Vagina (tissue), 2 donors: ENCODE measurements around the gene ACAN. TPM values are rescaled to one million over a fixed set of nuclear protein-coding genes. Genes with fewer than 3 reads are reported as not detected.

Experiments used
- DNase-seq, 2 donors: peaks; one replicate each; pipeline ENCODE4 v3.0.0-alpha.2; 2017; ENCODE audit errors: extremely low spot score in 2 of 2
- H3K27ac ChIP-seq: fragments of 200-600 bp; sonication (generic); one replicate; pipeline ENCODE4 v1.5.1; 2019
- H3K27me3 ChIP-seq: fragments of 200-600 bp; sonication (generic); one replicate; pipeline ENCODE4 v1.5.1; 2019
- H3K36me3 ChIP-seq, 2 donors: fragments of 200-600 bp; sonication (generic); one replicate each; pipeline ENCODE4 v1.5.1; 2017 to 2019
- H3K4me1 ChIP-seq: fragments of 200-600 bp; sonication (generic); one replicate; pipeline ENCODE4 v1.5.1; 2019
- H3K4me3 ChIP-seq, 2 donors: fragments of 200-600 bp; sonication (generic); 1 replicate in 1 of 2; 2 replicates in 1 of 2; pipeline ENCODE4 v1.5.1; 2016 to 2019
- H3K9me3 ChIP-seq: fragments of 200-600 bp; sonication (generic); one replicate; pipeline ENCODE4 v1.5.1; 2019
- CTCF ChIP-seq, 3 experiments: fragments of 450-650 bp in 2 of 3; fragments of 200-600 bp in 1 of 3; sonication (generic) in 1 of 3; IDR thresholded peaks; one replicate each; pipeline ENCODE4 v1.5.1; 2017 to 2019; ENCODE audit warnings: antibody characterized with exemption in 3 of 3, mild to moderate bottlenecking in 2 of 3, moderate library complexity in 2 of 3
- POLR2A ChIP-seq, 2 donors: fragments of 450-650 bp; IDR thresholded peaks; one replicate each; pipeline ENCODE4 v1.6.1; 2017; ENCODE audit warnings: antibody characterized with exemption in 2 of 2, mild to moderate bottlenecking in 2 of 2, moderate library complexity in 2 of 2
- POLR2AphosphoS5 ChIP-seq, 2 donors: sonication (generic); formaldehyde crosslinking; IDR thresholded peaks; one replicate each; pipeline ENCODE4 v1.9.0; 2017; ENCODE audit warnings: antibody characterized with exemption in 2 of 2, mild to moderate bottlenecking in 2 of 2, low read depth in 1 of 2; ENCODE audit not compliant: insufficient read depth in 1 of 2
- intact Hi-C: fragments of 100-400 bp; cut with DNase I; formaldehyde crosslinking; loops from one replicate; pipeline ENCODE4 v1.15.1; 2023
- total RNA-seq: library from RNA; depleted of rRNA; stranded (reverse); fragments of >200 nt; gene quantifications from one replicate; pipeline ENCODE4 v1.2.3, GENCODE V29; 2016

ACAN gene
- total RNA-seq, 1 donor from 2014 or later, result 2.0 TPM

- DNase-seq, result no peak
- intact Hi-C loops, result no loop called here
- Histone ChIP-seq H3K27ac (no peak overlapping the region), H3K4me1 (no peaks in the 10 kb centered on the region), H3K36me3 (no peaks in the 10 kb centered on the region), H3K4me3 (no peak overlapping the region), H3K9me3 (no peaks in the 10 kb centered on the region), H3K27me3 (no peaks in the 10 kb centered on the region)
- TF ChIP-seq CTCF (IDR thresholded peaks at IDR 0.05), result no peak
- TF ChIP-seq POLR2A (IDR thresholded peaks at IDR 0.05), result no peak
- TF ChIP-seq POLR2AphosphoS5 (IDR thresholded peaks at IDR 0.05; ENCODE audit: insufficient read depth in 1 of 2, low read depth in 1 of 2), result no peak
These were observed 43.9 kb downstream of the ACAN start for GRCh38 chr15:88847144-88847543.

GRCh38 chr15:88848203-88848602 is 45.0 kb downstream of the ACAN start:
- H3K9me3 ChIP-seq, result no peaks in the 10 kb centered on the region
- H3K4me1 ChIP-seq, result no peaks in the 10 kb centered on the region
- intact Hi-C loops, result no loop called here
- no peak for DNase-seq
- no peak overlapping the region for H3K27ac ChIP-seq
- H3K27me3 ChIP-seq, result no peaks in the 10 kb centered on the region
- H3K36me3 ChIP-seq, result no peaks in the 10 kb centered on the region
- no peak overlapping the region for H3K4me3 ChIP-seq
- TF ChIP-seq POLR2A (IDR thresholded peaks at IDR 0.05), result no peak
- no peak for TF ChIP-seq POLR2AphosphoS5 (IDR thresholded peaks at IDR 0.05; ENCODE audit: insufficient read depth in 1 of 2, low read depth in 1 of 2)
- TF ChIP-seq CTCF (IDR thresholded peaks at IDR 0.05), result no peak

GRCh38 chr15:88849376-88850072 is 46.3 kb downstream of the ACAN start:
- intact Hi-C loops, result no loop called here
- H3K27ac ChIP-seq, result no peak overlapping the region
- TF ChIP-seq POLR2A (IDR thresholded peaks at IDR 0.05) (no peak), CTCF (IDR thresholded peaks at IDR 0.05) (no peak), POLR2AphosphoS5 (IDR thresholded peaks at IDR 0.05; ENCODE audit: insufficient read depth in 1 of 2, low read depth in 1 of 2) (no peak)
- H3K9me3 ChIP-seq, result no peaks in the 10 kb centered on the region
- H3K36me3 ChIP-seq, result no peaks in the 10 kb centered on the region
- H3K27me3 ChIP-seq, result no peaks in the 10 kb centered on the region
- no peak for DNase-seq
- no peak overlapping the region for H3K4me3 ChIP-seq
- H3K4me1 ChIP-seq, result no peaks in the 10 kb centered on the region

- no peak for DNase-seq
- H3K36me3 ChIP-seq, result no peaks in the 10 kb centered on the region
- H3K27me3 ChIP-seq, result no peaks in the 10 kb centered on the region
- H3K4me3 ChIP-seq, result no peak overlapping the region
- H3K4me1 ChIP-seq, result no peaks in the 10 kb centered on the region
- no peak for TF ChIP-seq POLR2A (IDR thresholded peaks at IDR 0.05)
- no peak for TF ChIP-seq POLR2AphosphoS5 (IDR thresholded peaks at IDR 0.05; ENCODE audit: insufficient read depth in 1 of 2, low read depth in 1 of 2)
- TF ChIP-seq CTCF (IDR thresholded peaks at IDR 0.05), result no peak
- no peaks in the 10 kb centered on the region for H3K9me3 ChIP-seq
- H3K27ac ChIP-seq, result no peak overlapping the region
- intact Hi-C loops, result no loop called here
These were observed 49.2 kb downstream of the ACAN start for GRCh38 chr15:88852476-88852875.

- Histone ChIP-seq H3K27ac (no peak overlapping the region), H3K4me3 (no peak overlapping the region), H3K27me3 (no peaks in the 10 kb centered on the region), H3K36me3 (no peaks in the 10 kb centered on the region), H3K4me1 (no peaks in the 10 kb centered on the region), H3K9me3 (no peaks in the 10 kb centered on the region)
- TF ChIP-seq CTCF (IDR thresholded peaks at IDR 0.05) (no peak), POLR2A (IDR thresholded peaks at IDR 0.05) (no peak), POLR2AphosphoS5 (IDR thresholded peaks at IDR 0.05; ENCODE audit: insufficient read depth in 1 of 2, low read depth in 1 of 2) (no peak)
- DNase-seq, result no peak
- intact Hi-C loops, result no loop called here
These were observed 55.7 kb downstream of the ACAN start for GRCh38 chr15:88858934-88859333.
